GM18517 (cell line): Measurements from ENCODE around the gene AIDA.
A peak's percentile ranks its signal among the peaks of the same experiment; 100 is the strongest.

Experiments
- ATAC-seq: cut with Tn5 transposase; IDR thresholded peaks from one replicate; pipeline ENCODE4 v1.9.1; 2021; ENCODE audit warnings: mild to moderate bottlenecking, moderate library complexity; ENCODE audit not compliant: unreplicated experiment

The AIDA gene

DNA sequence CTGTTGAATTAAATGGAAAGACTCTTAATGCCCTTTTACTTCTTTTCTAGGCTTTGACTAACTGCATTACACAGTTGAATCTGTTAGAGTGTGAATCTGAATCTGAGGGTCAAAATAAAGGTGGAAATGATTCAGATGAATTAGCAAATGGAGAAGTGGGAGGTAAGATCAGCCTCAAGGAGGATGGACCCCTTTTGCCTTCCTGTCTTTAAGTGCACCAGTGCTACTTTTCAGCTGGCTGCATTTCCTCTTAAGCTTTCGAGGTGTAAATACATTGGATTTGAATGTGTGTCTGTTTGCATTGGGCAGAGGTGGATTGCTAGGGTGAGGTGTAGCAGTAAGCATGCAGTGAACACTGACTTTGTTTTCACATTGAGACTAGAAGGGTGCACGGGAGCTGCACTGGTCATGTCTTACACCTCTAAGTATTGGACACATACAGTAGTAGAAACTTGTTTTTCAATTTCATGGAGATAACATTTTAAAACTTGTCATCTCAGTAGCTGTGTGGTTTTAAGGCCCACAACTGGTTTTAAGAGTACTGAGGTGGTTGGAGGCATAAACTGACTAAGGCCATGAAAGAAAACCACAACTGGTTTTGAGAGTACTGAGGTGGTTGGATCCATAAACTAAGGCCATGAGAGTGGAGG lies 59.0 kb downstream of the AIDA start:
- ATAC-seq: peak; percentile 41

DNA sequence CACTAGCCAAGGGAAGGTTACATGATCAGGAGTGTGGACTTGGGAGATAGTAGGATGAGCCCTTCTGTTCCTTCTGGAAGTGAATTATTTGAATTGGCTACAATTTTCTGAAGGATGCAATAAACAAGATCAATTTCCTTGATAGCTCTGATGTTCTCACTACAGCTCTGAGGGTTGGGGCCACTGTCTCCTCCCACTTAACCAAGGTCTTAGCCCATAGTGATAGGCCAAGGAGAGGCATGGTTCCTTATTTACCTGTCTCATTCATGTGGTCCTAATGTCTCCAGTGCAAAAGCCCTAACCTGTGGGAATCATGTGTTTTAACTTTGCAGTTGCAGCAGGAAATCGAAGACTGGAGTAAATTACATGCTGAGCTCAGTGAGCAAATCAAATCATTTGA lies 59.6 kb downstream of the AIDA start:
- no peak for ATAC-seq

DNA sequence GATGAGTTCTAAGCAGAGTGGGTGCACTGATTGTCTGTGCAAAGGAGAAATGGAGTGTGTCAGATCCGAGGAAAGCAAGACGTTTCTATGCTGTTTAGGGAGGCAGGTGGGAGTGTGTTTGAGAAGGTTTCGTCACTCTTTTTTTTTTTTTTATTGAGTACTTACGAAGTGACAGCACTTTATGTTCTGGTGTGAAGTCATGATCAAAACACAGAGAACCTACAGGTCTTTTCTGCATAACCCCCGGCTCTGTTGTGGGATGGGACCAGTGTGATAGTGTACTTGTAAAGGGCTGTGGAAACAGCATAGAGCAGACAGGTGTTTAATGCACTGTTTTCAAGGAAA lies 67.7 kb downstream of the AIDA start:
- ATAC-seq: peak; percentile 0

DNA sequence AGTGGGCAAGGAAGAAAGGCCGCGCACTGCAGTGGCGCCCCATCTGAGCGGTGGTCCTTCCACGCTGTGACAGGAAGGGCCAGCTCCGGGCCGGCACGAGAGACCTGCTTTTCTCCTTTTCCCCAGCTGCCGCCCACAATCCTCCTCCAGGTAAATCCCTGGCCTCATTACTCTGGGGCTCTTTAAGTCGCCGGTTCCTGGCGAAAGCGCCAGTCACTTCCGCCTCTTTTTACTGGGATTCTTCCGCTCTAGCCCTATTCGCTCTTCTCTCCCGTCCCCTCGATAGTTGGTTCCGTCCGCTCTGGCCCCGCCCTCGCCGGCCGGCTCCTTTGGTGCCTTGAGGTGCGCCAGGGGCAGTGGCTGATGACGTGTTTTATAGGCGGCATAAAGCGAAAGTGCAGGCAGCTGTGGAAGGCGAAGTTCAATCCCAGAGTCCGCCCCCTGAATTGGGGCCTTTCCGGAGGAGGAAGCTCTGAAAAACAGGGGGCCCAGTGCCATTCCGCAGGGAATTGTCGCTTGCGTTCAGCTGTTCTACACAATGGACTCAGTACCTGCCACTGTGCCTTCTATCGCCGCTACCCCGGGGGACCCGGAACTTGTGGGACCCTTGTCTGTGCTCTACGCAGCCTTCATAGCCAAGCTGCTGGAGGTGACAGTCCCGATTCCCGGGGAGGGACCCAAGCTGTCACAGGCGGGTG lies 68.2 kb downstream of the AIDA start:
- peak; percentile 95 for ATAC-seq

DNA sequence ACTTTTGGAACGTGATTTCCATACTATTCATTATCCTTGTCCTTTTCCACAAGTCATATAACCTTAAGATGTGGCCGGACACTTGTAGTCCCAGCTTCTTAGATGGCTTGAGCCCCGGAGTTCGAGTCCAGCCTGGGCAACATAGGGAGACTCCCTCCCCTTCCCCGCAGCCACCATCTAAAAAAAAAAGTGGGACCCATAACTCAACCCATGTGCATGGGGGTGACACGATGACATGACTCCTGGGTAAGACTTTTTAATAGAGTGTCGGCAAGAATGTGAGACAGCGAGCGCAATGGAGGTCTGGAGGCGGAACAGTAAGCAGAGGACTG lies 68.7 kb downstream of the AIDA start:
- no peak for ATAC-seq

DNA sequence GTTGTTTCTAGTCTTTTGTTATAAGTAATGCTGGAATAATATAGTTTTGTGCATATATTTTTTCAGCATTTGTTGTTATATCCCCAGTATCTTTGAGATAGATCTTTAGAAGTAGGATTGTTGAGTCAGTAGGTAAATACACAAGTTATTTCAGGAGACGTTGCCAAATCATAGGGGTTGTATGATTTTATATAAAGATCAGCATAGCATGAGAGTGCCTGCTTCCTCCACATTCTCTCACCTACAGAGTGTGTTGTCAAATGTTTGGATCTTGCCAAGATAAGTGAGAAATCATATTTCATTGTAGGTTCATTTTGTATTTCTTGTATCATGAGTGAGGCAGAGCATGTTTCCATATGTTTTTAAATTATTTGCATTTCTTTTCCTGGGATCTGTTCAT lies 69.8 kb downstream of the AIDA start:
- ATAC-seq: no peak

DNA sequence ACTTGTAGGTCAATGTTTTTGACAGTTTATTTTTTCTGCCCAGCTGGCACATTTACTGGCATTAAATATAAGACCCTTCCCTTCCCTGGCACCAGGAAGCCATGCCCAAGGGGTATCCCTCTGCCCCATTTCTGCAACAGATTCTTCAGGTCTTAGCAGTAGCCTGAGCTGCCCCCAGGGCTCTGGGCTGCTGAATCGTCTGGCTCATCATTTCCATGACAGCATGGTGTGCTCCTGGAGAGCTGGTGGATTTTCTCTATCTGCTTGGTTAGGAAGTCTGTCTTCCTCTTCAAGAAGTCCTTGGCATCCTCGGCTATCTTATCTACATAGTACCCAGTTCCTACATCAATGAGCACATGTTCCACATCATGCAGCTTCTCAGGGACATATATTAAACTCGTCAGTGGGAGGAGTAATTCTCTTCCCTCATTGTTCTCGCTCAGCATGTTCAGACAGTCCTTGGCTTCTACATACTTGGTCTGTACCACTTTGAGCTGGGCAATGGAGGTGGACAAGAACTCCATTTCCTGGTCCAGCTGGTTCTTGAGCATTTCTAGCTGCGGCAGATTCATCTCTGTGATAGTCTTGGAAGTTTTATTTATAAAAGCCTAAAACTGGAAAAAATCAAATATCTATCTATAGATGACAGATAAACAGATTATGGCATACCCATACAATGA lies 70.9 kb downstream of the AIDA start:
- no peak for ATAC-seq

DNA sequence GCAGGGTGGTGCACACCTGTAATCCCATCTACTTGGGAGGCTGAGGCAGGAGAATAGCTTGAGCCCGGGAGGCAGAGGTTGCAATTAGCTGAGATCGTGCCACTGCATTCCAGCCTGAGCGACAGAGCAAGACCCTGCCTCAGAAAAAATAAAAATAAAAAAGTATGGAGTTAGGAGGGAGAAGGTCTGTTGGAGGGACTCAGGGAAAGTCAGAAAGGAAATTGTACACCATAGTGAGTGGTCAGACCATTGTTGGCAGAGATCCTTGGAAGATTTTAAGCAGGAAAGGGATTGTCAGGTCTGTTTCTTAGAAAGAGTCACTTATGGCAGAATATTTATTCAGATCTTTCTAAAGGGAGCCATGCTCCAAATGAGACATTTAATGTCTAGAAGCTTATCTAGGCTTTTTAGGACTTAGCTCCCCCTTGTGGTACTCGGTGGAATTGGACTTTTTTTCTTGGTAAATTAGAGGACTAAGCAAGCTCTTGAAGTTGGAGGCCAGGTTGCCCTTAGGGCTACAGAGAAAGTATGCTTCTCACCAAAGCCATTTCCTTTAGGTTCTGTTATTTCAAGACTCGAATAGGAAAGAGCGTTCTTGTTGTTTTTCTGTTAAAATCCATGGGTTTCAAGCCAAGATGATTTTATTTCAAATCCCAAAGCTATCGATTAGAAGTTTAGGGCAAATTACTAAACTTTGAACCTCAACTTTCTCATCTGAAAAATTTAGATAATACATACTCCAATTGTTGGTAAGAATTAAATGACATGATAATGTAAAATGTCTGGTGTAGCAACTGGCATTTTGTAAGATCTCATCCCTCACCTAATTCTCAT lies 77.9 kb downstream of the AIDA start:
- peak; percentile 84 for ATAC-seq

DNA sequence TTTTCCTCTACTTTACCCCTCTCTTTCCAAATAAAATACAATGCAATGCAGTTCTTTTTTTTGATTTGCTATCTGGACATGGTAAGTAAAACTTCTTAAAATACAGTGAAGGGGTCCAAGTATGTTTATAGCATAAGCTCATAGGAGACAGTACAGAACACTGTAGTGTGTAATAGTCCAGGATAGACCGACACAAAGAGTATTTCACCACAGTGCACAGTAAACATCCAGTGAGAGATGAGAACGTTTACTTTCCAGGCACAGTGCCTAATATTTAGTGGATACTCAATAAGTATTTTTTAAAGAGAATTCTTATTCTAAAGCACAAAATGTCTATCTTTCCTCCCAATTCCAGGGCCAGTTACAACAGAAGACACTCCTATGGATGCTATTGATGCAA lies 79.5 kb downstream of the AIDA start:
- ATAC-seq: no peak

DNA sequence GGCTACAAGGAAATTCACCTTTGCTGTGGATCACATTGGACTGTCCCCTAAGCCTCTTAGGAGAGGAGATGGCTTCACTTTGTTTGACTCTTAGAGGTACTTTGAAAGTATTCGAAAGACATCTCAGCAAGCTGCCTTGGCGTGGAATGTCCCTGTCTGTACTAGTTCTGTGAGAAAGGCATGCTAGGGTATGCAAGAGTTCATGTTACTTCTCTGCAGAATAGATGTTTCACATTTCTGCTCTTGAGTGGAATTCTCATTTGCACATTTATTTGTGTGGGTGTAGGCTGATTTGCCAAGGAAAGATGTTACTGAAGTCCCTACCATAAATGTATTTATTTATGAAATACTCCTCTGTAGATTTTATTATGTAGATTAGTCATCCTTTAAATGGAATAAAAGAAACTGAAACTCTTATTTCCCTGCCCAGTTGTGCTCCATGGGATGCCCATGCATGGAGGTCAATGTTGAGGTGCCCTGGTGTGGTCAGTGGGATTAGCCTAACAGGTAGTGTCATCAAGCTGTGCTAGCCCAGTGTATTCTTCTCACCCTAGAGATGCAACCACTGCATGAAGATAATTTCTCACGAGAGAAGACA lies 80.6 kb downstream of the AIDA start:
- ATAC-seq: no peak

DNA sequence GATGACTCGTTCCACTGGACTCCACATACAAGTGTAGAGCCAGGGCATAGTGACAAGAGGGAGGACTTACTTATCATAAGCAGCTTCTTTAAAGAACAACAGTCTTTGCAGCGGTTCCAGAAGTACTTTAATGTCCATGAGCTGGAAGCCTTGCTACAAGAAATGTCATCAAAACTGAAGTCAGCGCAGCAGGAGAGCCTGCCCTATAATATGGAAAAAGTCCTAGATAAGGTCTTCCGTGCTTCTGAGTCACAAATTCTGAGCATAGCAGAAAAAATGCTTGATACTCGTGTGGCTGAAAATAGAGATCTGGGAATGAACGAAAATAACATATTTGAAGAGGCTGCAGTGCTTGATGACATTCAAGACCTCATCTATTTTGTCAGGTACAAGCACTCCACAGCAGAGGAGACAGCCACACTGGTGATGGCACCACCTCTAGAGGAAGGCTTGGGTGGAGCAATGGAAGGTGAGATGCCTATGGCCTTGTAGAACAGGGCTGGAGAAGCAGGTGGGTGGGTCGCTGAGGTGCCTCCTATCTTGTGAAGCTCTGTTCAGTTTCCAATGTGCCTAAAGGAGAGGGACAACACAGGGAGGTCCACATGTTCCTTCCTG lies 82.3 kb downstream of the AIDA start:
- no peak for ATAC-seq

DNA sequence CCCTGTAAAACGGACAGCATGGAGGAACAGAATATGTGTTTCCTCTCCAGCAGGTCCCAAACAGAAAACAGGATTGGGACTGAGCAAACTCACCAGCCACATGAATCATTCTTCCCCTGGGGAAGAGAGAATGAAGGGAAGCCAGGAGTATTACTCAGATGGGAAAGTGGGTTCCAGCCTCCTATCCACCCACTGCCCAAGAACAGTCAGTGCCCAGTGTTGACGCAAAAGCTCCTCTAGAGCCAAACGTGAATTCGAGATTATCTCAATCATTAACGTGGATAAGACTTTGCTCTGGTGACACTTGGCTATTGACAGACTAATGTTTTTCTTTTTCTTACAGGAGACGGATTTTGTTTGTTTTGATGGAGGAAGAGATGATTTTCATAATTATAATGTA lies 85.1 kb downstream of the AIDA start:
- no peak for ATAC-seq

DNA sequence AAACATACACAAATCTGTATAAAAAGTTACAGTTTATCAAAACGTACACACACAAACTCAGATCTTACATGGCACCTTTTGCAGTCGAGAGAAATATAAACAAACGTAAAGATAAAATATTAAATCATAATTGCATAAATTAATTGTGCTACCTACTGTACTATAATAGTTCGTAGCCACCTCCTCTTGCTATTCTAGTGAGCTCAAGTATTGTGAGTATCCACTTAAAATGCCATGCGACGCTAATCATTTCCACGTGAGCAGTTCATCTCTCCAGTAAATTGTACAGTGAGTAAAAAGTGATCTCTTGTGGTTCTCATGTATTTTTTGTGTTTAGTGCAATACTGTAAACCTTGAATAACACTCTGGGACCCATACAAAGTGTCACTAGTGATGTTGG lies 88.1 kb downstream of the AIDA start:
- ATAC-seq: no peak

DNA sequence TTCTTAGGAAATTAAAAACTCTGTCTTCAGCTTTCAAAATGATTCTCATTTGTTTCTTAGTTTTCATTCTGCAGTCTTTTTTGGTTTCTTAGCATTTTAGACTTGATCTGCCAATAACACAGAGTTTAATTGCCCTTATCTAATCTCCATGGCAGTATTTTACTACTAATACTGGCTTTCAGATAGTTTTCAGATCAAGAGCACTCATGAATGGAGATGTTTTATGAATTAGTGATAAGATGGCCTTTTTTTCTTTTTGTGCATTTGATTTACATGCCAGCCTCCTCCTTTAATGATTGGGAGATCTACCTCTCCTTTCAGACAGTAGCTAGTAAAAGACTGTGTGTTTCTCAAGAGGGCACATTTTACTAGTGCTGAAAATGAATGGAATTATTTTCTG lies 88.8 kb downstream of the AIDA start:
- no peak for ATAC-seq

DNA sequence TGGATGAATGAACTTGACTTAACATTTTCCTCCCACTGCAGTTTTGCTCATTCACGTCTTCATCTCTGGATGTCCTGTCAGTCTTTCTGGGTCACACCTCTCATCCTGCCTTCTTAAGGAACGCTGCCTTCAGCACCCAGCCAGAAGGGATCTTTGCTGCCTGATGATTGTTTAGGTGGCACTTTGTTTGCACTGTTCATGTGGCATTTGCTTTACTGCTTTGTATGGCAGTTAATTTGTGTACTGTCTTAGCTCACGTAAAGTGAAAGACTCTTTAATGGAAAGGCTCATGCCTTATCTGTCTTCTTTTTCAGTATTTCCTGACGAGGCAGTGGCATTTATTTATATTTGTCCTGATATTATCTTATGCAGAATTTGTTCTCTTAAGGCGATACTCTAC lies 89.5 kb downstream of the AIDA start:
- no peak for ATAC-seq

DNA sequence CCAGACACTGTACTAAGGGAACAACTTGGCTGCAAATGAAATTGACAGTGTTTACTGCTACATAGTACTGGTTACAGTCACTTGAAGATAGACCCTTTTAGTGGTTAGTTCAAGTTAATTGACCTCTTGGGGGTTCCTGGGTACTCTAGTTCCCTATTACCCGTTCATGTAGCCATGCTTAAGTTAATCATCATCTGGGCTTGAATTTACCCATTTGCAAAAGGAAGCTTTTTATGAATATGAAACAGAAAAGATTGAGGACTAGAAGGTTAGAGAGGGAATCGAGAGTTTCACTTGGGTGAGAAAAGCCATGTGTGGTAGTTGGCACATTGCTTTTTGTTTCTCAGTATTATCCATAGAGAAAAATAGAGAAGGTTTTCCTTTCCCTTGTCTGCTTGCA lies 91.7 kb downstream of the AIDA start:
- no peak for ATAC-seq

DNA sequence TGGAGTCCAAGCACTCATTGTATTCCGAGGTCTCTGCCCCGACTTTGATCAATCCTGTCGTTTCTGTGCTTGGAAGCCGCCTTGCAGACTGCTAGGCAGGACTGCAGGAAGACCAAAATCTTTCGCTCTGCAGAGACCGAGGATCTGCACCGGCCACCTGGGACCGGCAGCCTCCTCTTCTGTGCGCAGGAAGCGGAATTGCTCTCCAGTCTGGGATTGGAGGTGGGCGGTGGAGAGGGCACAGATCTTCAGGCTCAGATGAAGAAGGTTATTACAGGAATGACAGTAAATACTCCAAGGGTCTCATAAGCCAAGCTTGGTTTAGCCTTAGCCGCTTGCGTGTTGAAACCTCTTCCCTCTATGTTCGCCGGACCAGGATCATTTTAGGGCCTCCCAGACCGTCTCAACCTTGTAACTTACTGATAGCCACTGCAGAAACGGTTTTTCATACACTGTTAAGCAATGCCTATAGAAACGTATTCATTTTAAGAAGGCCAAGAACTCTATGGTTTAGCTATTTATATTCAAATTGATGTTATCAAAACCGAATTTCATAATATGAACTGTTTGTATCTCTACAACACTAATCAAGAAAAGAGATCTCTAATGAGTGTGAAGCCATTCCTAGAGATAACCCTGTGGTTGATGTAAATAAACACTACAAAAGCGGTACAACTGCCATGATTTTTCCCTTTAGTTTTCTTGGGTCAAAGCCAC lies 93.3 kb downstream of the AIDA start:
- ATAC-seq: no peak
